ENCODE data around the gene GNAT1. TPM values are rescaled to one million over a fixed set of nuclear protein-coding genes. Genes with fewer than 3 reads are reported as not detected.

GNAT1 gene
- total RNA-seq, 1 experiment from 2014 or later: not detected

DNA sequence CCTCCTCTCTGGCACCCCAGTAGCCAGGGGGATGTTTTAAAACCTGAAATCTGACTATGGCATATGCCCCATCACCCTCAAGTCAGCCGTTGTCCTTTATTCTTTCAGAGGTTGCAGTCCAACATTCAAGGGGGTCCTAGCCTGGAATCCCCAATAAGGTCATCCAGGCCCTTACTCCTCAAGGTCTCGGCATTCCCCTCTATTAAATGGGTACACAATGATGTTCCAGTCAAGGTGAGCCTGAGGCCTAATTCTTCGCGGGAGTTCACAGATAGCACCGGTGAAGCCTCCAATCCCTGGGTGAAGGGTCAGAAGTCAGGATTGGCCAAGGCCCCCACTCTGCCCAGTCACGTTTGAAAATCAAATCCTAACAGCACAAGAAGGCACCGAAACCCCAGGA lies 44.4 kb upstream of the GNAT1 start:
- Histone ChIP-seq H4K91ac (ENCODE audit: insufficient read length, low read depth, low read length) (no peak overlapping the region), H3K9me3 (ENCODE audit: control insufficient read depth, low read depth, low read length) (no peaks in the 10 kb centered on the region), H3K23ac (ENCODE audit: insufficient read length, low read depth, low read length) (no peak overlapping the region), H3K14ac (ENCODE audit: insufficient read depth, low read length) (no peak overlapping the region), H3K9ac (ENCODE audit: extremely low read depth, insufficient read length, low read length) (no peak overlapping the region), H3K4me2 (ENCODE audit: insufficient read depth, insufficient read length, low read length) (no peak overlapping the region), H3K79me2 (ENCODE audit: insufficient read depth, low read length) (no peaks in the 10 kb centered on the region), H3K4ac (ENCODE audit: low read depth, low read length) (no peak overlapping the region), H3T11ph (ENCODE audit: low read length) (no peak overlapping the region), H3K56ac (ENCODE audit: insufficient read length, low read depth, low read length) (no peak overlapping the region), H3K27ac (ENCODE audit: insufficient read length, low read depth, low read length) (no peak overlapping the region), H2BK12ac (ENCODE audit: insufficient read length, low read depth, low read length) (no peak overlapping the region), H2BK20ac (ENCODE audit: low read depth, low read length, poor library complexity, severe bottlenecking) (no peak overlapping the region), H2BK120ac (ENCODE audit: low read depth, low read length, poor library complexity, severe bottlenecking) (no peak overlapping the region), H3K23me2 (ENCODE audit: insufficient read length, low read depth, low read length, poor library complexity, severe bottlenecking) (no peaks in the 10 kb centered on the region), H2BK15ac (ENCODE audit: low read depth, low read length) (no peak overlapping the region), H4K20me1 (ENCODE audit: control insufficient read depth, insufficient read depth, insufficient read length) (no peaks in the 10 kb centered on the region), H2AK5ac (ENCODE audit: insufficient read length, low read length) (no peak overlapping the region), H2BK5ac (ENCODE audit: insufficient read length, low read length) (no peak overlapping the region), H3K18ac (ENCODE audit: insufficient read length, low read depth, low read length) (no peak overlapping the region), H3K4me1 (ENCODE audit: insufficient read depth, low read length) (peaks cover 3% of the 10 kb centered on the region; the same call in 1 of the 2 replicates), H2AFZ (ENCODE audit: low read length) (no peak overlapping the region), H3K27me3 (ENCODE audit: insufficient read depth, low read length) (no peaks in the 10 kb centered on the region), H4K5ac (ENCODE audit: insufficient read length, low read depth, low read length) (no peak overlapping the region), H4K8ac (replicated peaks; ENCODE audit: insufficient read length, low read depth, low read length) (no peak overlapping the region), H3K79me1 (ENCODE audit: insufficient read depth, low read depth, low read length, poor library complexity, severe bottlenecking) (no peaks in the 10 kb centered on the region)
- Mint-ChIP-seq H3K4me3 (no peak overlapping the region), H3K4me1 (peaks cover 26 to 39% of the 10 kb centered on the region in 2 experiments), H3K36me3 (ENCODE audit: insufficient read depth in 1 of 3, low read depth in 3 of 3) (no peaks in the 10 kb centered on the region), H3K27ac (no peak overlapping the region), H3K9me3 (no peaks in the 10 kb centered on the region; a peak in 1 of 5 replicates), H3K27me3 (ENCODE audit: low read depth) (peaks cover 8% of the 10 kb centered on the region)
- WGBS (ENCODE audit: extremely low coverage, insufficient read length, low lambda C conversion rate): no CpG with 5 or more reads among the region's 7 CpGs
- TF ChIP-seq, protein P1, sequence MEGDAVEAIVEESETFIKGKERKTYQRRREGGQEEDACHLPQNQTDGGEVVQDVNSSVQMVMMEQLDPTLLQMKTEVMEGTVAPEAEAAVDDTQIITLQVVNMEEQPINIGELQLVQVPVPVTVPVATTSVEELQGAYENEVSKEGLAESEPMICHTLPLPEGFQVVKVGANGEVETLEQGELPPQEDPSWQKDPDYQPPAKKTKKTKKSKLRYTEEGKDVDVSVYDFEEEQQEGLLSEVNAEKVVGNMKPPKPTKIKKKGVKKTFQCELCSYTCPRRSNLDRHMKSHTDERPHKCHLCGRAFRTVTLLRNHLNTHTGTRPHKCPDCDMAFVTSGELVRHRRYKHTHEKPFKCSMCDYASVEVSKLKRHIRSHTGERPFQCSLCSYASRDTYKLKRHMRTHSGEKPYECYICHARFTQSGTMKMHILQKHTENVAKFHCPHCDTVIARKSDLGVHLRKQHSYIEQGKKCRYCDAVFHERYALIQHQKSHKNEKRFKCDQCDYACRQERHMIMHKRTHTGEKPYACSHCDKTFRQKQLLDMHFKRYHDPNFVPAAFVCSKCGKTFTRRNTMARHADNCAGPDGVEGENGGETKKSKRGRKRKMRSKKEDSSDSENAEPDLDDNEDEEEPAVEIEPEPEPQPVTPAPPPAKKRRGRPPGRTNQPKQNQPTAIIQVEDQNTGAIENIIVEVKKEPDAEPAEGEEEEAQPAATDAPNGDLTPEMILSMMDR (conservative IDR thresholded peaks at IDR 0.05): no peak
- DNase-seq: no peak
